GM18508 (cell line): Measurements from ENCODE around the gene P4HA2.

ENCODE experiments used
- ATAC-seq: cut with Tn5 transposase; IDR thresholded peaks from one replicate; pipeline ENCODE4 v1.9.1; 2021; ENCODE audit warnings: moderate number of reproducible peaks; ENCODE audit not compliant: insufficient read depth, unreplicated experiment

Gene P4HA2

DNA sequence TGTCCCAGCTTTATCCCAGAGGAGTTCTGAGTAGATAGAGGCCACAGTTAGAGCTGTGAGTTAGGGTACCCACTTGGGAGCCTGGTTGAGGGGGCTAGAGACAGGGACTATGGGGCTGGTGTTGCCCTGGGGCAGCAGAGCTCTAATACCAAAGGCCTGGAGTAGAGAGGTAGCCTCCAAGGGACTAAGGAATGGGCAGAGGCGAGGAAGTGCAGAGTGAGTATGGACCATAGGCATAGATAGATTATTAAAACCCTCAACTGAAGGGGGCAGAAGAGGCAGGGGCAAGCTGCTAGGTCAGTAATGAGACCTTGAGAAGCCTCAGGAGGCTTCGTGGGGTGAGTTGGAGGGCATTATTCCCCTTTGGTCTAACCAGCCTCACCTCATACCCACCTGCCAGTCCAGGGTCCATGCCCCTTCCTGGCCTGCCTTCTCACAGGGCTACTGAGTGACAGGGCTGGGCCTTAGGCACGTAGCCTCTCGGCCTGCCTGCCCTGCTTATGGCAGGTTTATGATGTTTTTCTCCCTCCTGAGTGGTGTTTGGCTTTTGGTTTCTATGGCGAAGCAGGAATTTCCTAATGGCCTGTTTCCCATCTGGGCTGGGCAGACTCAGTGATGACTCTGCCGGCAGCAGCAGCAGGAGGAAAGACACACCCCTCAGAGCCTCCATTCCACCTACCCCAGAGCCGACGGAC, 37.8 kb upstream of the P4HA2 start:
- ATAC-seq = no peak

DNA sequence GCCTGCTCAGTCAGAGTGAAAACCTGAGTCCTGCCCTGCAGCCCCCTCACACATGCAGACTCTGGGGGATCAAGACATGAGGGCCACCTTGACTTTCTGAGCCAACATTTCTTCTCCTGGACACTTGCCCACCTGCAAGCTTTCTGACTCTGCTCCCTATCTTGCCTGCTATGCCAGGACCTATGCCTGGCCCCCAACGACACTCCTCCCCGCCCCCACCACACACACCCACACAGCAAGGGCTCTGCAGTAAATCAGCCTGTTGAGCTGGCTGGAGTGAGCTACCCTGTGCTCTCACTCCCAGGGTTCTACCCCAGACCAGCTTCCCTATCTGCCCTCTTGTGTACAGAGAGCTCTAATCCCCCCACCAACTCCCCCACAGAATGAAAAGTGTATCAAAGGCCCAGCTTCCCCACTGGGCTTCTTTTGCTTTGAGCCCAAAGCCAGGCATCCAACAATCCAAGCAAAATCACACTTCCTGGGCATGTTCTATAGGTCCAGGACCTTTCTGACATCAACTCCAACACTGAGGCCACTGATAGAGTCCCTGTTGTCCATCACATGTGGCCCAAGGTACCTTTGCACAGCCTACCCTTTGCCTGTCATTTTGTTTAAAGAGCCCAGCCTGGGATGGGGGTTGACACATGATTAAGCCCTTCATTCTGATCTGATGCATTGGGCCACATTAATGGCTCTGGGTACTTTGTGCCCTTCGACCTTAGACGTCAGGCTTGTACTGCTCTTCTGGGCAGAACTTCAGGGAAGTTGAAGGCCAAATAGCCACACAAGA, 37.1 kb upstream of the P4HA2 start:
- ATAC-seq = no peak

DNA sequence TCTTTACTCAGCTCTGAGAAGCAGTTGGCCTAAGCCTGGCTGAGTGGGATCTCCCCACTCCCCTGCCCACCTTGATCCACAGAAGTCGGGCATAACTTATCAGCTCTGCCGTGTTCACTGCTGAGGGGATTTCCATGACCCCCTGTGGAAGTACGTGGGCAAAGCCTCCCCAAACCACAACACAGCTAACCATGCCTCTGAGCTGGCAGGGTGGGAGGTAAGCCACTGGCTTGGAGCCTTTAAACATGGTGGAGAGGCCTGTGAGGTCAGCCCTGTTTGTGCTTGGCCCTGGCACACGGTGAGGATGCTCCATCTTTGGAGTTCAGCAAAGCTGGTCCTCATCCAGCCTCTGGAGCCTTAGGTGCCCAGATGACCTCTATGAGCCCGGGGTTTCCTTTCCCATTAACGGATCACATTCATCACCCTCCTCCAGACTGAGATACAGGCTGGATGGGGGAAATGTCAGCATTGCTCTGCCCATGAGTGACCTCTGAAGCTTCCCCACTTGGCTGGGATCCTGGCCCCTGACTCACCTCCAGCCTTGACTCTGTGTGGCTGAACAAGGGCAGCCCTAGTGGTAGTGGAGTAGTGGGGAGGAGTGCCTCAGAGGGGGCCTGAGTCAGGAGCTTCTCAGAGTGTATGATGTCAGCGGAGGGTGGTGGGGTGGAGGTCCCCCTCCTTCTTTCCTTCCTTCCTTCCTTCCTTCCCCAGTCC, 36.1 kb upstream of the P4HA2 start:
- ATAC-seq = no peak

DNA sequence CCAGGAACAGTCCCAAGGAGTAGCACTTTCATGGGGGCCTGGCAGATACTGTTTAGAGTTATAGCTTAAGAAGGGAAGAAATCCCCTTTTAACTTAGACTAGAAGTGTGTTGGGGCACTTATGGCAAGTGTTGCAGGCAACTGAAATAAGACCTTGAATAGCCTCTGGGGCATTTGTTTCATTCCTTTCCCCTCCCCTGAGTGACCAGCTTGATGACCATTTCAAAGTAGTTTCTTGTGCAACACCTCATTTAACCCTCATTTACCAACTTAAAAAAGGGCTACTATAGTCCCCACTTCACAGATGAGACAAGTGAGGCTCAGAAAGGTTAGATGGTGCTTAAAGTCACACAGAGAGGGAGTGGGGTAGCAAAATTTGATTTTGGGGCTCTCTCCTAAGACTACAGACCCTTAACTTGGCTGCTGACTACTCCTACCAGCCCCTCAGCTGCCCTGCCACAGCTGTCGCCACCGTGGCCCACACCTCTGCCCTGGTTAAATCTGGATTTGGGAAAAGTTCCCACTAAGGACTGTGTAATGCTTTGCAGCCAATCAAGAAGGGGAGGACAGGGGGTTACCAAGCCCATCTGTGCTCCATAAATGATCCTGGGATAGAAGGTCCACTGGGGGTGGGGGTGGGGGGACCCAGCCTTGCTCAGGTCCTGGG, 35.4 kb upstream of the P4HA2 start:
- ATAC-seq = no peak

DNA sequence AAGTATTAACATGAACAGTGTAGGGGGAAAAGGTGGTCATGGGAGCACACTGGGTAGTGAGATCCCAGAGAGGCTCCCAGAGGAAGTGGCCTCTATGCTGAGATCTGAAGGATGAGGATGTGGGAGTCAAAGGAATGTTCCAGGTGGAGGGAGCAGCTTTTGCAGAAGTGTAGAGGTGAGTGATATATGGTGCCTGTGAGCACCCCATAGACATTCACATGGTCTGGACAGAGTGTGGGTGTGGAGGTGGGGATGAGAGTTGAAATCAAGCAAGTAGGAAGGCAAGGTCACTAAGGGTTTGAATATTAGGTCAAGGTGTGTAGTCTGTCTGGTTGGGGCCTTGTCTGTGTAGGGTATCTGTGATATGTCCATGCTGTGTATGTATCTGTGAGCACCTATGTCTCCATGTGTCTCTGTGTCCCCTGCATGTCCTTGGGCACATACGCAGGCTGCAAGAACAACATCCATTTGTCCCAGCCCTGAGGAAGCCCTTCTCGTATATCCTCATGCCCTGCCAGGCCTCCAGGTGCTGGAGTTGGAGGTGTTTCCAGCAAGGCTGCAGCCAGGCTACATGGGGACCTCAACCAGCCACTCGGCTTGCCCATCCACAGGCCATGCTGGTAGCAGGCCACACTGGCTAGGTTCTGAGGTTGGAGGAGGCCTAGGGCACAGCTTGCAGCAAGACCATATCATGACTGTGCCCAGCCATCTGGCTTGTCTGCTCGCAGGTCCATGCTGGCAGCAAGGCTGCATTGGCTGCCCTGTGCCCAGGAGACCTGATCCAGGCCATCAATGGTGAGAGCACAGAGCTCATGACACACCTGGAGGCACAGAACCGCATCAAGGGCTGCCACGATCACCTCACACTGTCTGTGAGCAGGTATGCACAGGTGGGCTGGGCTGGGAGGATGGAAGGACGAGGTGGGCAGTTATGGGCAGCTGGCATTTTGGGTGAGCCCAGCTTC, 34.5 kb upstream of the P4HA2 start:
- no peak for ATAC-seq

DNA sequence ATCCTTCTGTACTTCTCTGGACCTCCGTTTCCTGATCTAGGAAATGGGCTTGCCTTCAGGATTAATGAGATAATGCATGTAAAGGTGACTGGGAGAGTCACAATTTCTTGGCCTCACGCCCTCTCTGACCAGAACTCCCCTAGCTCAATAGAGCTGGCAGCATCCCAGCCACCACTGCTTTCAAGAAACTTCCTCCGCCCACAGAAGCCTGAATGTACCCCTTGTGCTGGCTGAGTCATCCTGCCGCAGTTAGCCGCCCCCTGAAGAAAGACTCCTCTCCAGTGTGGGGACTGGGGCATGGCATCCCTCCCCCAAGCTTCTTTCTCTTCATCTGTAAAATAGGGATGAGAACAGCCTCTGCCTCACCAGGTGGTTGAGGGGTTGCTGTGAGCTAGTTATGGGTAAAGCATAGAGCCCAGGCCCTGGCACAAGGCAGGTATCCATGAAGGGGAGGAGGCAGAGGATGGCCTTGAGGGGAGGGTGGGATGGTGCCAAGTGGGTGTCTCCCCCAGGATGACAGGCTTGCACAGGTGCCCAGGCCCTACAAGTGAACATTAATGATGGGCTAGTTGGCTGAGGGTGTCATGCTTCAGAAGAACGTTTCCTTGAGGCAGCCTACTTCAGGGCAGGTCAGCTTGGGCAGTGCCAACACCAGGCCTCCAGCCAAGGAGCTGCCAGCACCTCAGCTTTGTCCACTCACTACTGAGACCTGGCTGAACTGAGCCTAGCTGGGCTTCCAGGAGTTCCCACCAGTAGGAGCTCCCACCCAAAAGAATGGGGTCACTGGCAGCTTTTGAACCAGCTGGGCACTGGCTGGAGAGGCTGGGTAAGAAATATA, 33.3 kb upstream of the P4HA2 start:
- ATAC-seq = no peak

DNA sequence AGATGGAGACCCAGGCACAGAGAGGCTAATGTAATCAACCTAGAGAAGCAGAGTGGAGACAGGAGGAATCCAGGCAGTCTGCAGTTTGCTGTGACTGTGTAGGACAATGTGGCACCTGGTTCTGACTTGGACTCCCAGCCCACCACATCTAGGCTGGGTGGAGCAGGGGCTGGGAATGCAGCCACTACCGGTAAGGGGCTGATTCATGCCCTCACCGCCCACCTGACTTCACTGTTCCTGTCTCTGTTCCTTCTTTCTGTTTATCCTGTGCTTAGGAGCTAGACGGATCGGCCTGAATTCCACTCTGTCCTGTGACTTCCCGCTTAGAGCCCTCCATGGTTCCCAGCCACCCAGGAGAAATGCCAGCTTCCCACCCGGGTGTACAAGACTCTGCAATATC, 32.4 kb upstream of the P4HA2 start:
- ATAC-seq = no peak

DNA sequence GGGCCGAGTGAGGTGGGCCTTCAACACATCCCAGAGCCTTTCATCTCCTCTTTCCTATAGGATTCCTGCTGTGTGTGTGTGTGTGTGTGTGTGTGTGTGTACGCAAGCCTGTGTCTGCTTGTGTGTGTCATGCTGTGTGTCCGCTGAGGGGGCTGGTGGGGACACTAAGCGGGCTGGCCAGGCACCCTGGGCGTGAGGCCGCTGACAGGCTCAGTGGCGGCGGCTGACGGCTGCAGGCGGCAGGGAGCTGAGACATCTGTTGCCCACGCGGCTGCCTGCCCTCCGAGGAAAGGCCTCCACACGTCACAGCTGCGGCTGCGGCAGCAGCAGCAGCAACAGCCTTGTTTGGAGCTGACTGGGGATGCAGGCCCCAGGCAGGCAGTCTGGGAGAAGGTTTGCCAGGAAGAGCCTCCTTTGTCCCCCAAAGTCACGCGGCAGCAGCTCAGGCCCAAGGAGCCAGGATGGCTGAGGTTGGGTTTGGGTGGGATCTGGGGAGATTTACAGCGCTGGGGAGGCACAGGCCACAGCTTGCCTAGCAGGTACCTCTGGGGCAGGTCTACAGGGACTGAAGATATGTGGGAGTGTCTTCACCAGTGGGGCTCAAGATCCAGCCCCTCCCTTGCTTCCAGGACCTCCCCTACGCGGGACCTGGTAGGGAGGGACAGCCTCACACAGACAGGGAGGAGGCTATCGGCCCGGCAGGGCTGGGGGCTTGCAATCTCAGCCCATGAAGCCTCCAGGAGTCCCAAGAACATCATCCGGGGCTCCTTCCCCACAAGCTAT, 31.6 kb upstream of the P4HA2 start:
- no peak for ATAC-seq

DNA sequence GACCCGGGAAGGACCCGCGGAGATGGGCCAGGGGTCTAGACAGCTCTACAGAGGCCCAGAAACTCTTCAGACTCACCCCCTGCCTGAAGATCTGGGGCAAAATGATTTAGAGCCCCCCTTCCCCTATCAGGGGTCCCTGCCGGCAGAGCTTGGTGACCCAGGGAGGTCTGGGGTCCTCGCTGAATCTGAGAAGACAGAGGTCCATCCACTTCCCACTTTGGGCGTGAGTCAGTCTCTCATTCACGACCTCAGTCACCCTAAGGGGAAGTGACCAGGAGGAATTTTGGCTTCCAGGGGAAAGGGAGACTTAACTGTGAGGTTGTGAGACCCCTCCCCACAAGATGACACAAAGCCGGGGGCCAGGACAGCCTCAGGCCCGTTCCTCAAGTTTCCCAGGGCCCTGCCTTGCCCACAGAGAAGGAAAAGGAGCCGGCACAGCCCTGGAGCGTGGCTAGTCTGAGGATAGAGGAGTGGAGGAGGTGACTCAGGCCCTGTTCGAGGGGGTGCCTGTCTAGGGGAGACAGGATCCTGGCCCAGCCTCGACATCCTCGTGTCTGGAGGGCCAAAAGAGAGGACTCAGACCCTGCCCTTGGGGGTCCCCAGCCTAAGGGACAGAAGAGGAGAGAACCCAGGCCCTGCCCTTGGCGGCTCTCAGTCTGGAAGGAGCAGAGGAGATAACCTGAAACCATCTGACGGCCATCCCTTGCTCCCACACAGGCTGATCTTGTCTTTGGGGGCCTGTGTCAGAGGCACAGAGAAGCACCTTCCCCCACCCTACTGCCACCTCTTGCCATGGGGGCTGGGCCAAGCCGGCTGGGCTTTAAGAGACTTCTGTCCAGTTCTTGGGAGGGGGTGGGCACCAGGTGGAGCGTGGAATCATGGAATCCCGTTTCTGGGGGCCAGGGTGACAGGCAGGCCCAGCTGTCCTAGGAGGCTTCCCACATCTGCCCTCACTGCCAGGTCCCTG, 30.7 kb upstream of the P4HA2 start:
- ATAC-seq = no peak

DNA sequence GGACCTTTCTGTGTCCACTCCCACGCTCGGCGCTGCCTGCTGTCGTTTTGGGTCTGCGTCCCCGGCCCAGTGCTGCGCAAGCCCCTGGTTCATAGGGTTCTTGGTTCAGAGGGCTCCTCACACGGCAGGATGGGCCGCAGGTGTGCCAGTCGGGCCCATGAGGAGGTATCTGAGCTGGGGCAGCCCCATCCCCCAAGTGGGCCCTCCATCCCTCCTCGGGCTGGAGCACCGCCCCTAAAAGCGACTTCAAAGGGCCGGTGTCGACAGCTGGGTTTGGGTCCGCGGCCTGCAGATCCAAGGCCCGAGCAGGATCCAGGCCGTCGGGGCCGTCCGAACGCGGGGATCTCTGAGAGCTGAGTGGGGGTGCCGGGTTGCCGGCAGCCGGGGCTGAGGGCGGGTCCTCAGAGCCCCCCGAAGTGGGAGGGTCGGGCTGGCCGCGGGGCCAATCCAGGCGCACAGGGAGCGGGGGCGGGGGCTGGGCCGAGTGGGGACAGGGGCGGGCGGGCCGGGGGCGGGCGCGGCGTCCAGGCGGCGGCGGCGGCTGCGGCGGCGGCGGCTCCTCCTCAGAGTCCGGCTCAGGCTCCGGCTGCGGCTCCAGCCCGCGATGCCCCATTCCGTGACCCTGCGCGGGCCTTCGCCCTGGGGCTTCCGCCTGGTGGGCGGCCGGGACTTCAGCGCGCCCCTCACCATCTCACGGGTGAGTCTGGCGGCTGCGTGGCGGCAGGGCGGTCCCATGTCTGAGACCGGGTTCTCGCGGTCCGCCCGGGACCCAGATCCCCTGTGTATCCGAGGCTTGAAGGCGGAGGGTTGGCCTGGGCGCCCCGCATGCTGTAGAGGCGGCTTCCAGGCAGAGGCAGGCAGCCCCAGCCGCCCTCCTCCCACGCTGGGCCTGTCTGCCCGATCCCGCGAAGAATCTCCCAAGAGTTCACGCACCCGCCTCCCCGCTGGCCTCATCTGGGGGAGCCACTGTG, 29.8 kb upstream of the P4HA2 start, which contains the start of gene PDLIM4:
Gene PDLIM4 (plus strand): TSS at position 566 of the 971 bp plus-strand sequence. CDS start 39 bp downstream, at position 605.
- ATAC-seq = no peak

DNA sequence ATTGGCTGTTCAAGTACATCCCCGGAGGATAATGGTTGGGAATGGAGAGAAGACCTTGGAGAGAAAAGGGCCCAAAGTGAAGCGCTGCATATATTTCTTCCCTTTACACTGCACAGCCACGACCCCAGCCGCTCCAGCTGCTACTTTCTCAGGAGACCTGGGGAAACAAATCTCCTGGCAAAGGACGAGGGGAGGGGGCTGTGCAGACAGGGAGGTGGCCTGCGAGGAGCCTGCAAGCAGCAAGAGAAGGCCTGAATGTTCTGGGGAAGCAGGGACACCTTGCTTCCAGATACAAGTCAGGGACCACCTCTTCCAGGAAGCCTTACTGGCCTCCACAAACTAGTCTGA, 29.1 kb upstream of the P4HA2 start:
- no peak for ATAC-seq

DNA sequence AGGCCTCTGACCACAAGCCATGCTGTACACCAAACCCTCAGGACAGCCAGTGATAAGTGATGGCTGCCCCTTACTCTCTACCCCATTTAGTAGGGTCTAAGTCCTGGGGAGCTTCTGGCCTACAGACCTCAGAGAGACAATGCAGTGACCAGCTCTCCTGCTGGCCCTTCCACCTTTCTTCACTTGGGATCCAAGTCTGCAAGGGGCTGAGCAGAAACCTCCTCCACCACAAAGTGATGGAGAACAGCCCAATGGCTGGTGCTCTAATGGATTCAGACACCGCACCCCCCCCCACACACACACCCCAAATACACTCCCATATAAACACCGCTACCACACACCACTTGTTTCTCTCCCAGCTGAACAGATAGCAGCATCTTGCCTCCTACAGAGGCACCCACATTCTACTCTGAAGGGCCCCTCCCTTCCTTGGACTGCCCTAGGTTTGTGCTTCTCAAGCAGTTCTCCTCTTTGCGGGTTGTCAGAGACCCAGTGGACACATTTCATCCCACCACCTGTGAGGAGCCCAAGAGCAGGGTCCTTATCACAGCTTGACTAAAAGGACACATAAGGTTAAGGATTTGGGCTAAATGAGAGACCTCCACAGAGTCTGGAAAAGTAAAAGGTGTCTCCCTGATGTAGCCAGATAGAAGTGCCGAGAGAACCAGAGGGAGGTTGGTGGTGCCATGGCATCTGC, 28.6 kb upstream of the P4HA2 start:
- no peak for ATAC-seq

DNA sequence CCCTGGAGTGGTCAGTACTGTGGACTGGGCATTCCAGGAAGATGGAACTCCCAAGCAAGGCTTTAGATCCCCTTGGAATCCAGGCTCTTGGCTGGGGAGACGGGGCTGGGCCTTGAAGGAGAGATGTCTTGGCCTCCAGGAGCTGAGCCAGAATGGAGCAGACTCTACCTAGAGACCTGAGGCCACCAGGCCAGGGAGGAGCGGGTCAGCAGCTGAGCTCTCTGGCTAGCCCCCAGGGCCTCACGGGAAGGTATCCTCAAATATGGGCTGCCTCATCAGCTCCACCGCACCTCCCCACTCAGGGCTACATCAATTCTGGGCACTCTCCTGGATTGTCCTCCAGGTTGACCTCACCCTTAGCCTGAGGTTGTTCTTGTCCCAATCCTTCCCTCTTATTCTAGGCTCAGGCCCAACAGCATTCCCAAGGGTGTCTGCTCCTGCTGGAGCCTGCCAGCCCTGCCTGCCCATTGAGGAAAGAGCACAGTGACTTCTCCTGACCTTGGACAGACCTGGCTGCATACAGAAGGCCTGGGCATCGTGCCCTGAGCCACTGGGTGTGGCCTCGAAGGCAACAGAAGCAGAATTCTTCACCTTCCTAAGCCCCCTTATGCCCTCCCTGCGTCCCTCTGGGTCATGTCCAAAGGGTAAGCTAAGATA, 26.8 kb upstream of the P4HA2 start:
- ATAC-seq = no peak

DNA sequence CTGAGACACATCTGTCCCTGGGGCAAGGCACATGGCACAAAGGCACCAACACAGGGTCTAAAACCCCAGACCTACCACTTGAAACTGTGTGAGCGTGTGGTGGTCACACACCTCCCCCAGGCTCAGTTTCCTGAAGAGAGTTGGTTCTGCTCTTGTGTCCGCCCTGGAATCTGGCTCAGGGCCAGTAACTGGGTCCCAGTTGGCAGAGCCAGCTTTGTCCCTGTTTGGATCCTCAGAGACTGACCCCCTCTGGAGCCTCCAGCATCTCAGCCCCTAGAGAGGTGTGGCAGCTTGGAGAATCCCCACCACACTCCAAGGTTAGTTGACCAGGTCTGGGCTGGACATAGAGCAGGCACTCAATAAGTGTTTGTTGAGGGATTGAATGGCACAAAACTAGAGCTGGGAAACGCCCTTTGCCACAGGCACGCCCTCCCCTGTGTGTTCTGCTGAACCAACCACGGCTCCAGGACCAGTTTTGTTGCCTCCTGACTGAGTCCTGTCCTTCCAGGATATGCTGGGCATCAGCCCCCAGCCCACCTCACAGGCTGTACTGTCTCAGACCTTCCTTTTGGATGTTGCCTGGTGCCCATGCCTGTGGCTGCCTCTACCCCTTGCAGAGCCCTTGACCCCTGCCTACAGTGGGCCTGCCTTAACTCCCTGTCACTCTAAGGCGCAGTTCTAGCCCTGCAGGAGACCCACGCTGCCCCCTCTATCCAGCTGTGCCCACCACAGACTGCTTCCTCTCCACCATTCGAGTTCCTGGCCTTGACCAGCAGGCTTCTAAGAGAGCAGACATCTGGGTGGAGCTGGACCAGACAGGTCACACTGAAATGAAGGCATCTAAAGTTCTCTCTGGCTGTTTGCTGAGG, 26.0 kb upstream of the P4HA2 start:
- no peak for ATAC-seq
